Subcutaneous abdominal adipose tissue (tissue), 5 donors: Measurements from ENCODE around the gene SNX1.
"Not testable (repeated sequence)": the region's sequence is repeated elsewhere in the genome, so short reads cannot be mapped to it uniquely, and the experiment has no call there.

Experiments used
- H3K27ac ChIP-seq: one replicate; pipeline ENCODE4 v1.7.0; 2013; ENCODE audit warnings: low read depth, mild to moderate bottlenecking, inconsistent platforms, low read length, moderate library complexity
- H3K27me3 ChIP-seq, 5 donors: one replicate each; pipeline ENCODE4 v1.7.0; 2013; ENCODE audit warnings: low read length in 5 of 5, inconsistent platforms in 1 of 5; ENCODE audit not compliant: control insufficient read depth in 5 of 5, insufficient read depth in 4 of 5
- H3K36me3 ChIP-seq, 5 donors: one replicate each; pipeline ENCODE4 v1.7.0; 2013; ENCODE audit warnings: low read length in 5 of 5; ENCODE audit not compliant: control insufficient read depth in 5 of 5, insufficient read depth in 5 of 5
- H3K4me1 ChIP-seq, 5 donors: one replicate each; pipeline ENCODE4 v1.7.0; 2013; ENCODE audit warnings: low read length in 5 of 5, mild to moderate bottlenecking in 3 of 5, moderate library complexity in 1 of 5; ENCODE audit not compliant: control insufficient read depth in 5 of 5, insufficient read depth in 5 of 5
- H3K4me3 ChIP-seq, 5 donors: one replicate each; pipeline ENCODE4 v1.7.0; 2013; ENCODE audit warnings: low read length in 5 of 5, low read depth in 1 of 5
- H3K9ac ChIP-seq, 5 donors: one replicate each; pipeline ENCODE4 v1.7.0; 2013; ENCODE audit warnings: low read length in 5 of 5, mild to moderate bottlenecking in 4 of 5, moderate library complexity in 3 of 5
- H3K9me3 ChIP-seq, 5 donors: one replicate each; pipeline ENCODE4 v1.7.0; 2013; ENCODE audit warnings: low read length in 5 of 5; ENCODE audit not compliant: control insufficient read depth in 5 of 5
- donor health status: healthy.
- donor health status: healthy.
- donor health status: healthy.
- donor health status: healthy.
- donor health status: healthy.

Gene SNX1

DNA sequence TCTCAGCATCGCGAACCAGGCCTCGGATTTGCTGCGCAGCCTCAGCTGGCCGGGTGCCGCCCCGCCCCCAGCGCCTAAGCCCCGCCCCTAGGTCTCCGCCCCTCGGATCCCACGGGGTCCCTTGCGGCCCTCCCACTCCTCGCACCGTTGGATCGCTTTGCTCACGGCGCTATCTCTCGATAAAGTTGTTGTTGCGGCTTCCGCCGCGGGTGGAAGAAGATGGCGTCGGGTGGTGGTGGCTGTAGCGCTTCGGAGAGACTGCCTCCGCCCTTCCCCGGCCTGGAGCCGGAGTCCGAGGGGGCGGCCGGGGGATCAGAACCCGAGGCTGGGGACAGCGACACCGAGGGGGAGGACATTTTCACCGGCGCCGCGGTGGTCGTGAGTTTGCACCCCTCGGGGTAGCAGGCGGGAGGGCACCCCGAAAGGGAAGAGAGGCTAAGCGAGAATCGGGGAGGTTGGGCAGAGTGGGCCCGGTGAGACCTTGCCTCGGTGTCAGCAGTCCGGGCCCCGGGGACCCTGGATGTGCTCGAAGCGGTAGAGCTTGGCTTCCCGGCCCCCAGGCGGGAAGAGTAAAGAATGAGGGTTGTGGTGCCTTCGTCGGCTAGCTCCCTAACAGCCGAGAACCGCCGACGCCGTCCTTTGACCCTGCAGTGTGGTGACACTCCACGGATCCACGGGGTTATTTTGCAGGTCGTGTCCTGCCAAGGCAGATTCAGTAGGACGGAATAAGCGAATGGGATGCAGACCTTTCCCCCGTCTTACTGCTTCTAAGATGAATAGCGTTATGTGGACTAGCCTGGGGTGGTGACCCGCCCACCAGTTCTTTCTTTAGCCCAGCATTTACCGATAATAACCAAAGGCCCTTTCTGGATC is at the start of gene SNX1:
Gene SNX1, plus strand, starts transcription at position 188 of the 873 bp plus-strand sequence. Its CDS starts 32 bp downstream, at position 220.
- Histone ChIP-seq H3K4me1 (peaks cover 3 to 71% (median 53%) of the 10 kb centered on the region in 5 donors), H3K27ac (peak within 1 kb of the TSS; percentile 86), H3K9me3 (no peaks in the 10 kb centered on the region), H3K36me3 (no peaks in the 10 kb centered on the region), H3K9ac (peak within 1 kb of the TSS; percentile 73 to 97 (median 93)), H3K27me3 (no peaks in the 10 kb centered on the region), H3K4me3 (peak within 1 kb of the TSS; percentile 78 to 99 (median 96))

DNA sequence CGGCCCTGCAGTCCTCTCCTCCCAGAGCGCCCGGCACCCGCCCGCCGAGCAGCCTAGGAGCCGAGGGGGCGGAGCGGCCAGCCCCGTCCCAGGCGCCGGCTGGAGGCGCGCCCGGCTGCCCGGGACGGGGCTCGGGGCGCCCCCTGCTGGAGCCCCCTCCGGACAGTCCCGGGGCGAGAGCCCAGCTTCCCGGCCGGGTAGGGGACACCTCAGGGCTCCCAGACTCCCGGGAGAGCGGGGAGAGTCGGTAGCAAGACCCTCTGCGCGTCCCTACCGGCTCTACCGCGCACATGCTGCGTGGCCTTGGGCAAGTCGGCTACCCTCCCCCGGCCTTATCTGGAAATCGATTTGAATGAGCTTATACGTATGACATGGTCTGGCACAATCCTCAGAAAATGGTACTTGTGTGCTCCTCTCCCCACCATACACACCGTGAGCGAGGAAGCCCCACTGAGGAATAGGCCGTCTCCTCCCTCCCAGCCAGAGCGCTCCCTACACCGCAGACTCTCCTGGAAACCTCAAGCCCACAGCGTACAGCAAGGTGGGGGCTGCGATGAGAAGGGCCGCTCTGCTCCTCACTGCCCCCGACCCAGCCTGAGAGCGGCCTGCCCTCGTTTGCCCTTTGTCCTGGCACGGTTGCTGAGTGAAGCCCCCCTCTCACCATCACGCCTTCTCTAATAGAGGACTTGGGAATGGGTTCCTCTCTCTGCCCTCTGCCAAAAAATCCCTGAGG is 49.2 kb upstream of the SNX1 start, which contains the start of gene DAPK2:
Gene DAPK2, minus strand, starts transcription at position 65 of the 733 bp plus-strand sequence. CDS start 6,224 bp downstream, outside the sequence.
- peaks cover 3 to 73% (median 64%) of the 10 kb centered on the region in 5 donors for H3K4me1 ChIP-seq
- peak within 1 kb of the TSS; percentile 66 to 78 (median 73) for H3K9ac ChIP-seq
- no peaks in the 10 kb centered on the region for H3K36me3 ChIP-seq
- no peaks in the 10 kb centered on the region for H3K27me3 ChIP-seq
- H3K27ac ChIP-seq: peak within 1 kb of the TSS; percentile 84
- no peaks in the 10 kb centered on the region for H3K9me3 ChIP-seq
- H3K4me3 ChIP-seq: peak within 1 kb of the TSS; percentile 72 to 78 (median 73)

GRCh38 chr15:64048781-64049460 is 46.9 kb upstream of the SNX1 start:
- Histone ChIP-seq H3K9ac (no peak overlapping the region), H3K36me3 (no peaks in the 10 kb centered on the region), H3K4me3 (no peak overlapping the region), H3K4me1 (peaks cover 3 to 66% (median 54%) of the 10 kb centered on the region in 5 donors), H3K27me3 (no peaks in the 10 kb centered on the region), H3K9me3 (no peaks in the 10 kb centered on the region), H3K27ac (peak overlapping the region; percentile 65)

DNA sequence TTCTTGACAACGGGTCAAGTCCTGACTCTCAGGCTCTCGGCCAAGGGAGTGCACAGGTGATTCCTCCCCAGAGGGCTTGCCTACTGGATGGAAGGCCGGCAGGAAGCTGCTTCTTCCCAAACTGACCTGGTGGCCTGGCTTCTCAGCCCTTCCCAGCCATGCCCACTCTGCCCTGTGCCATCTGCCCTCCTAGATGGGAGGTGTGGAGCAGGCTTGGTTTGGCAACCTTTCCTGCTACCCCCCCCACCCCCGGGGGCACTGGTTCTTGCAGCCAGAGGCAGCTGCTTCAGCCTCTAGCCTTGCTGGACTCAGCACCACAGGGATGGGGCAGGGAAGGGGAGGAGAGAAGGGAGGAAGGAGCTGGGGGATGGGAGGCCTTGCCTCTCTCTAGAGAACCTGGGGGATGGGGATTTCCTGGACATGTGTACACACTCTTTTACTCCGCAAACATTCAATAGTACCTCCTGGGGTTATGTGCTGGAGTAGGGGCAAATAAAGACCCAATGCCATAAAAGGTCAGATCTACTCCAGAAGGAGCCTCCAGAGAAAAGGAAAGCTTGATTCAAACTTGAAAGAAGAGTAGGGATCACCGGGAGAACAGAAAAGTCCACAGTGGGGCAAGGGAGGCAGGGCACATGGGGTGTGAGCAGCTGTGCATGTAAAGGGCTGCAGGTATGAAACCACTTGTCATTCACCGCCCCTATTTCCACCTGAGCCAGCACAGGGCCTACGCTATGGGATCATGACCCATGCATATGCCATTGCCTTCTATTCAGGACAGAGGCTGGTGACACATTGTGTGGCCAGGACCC is 45.3 kb upstream of the SNX1 start:
- Histone ChIP-seq H3K27me3 (no peaks in the 10 kb centered on the region), H3K9me3 (no peaks in the 10 kb centered on the region), H3K27ac (peak overlapping the region; percentile 65), H3K36me3 (no peaks in the 10 kb centered on the region), H3K9ac (peak overlapping the region in 1 of 5 donors; percentile 59), H3K4me3 (no peak overlapping the region), H3K4me1 (peaks cover 3 to 50% (median 40%) of the 10 kb centered on the region in 5 donors)

GRCh38 chr15:64051093-64051402 is 44.7 kb upstream of the SNX1 start:
- Histone ChIP-seq H3K9ac (peak overlapping the region in 1 of 5 donors; percentile 59), H3K27ac (peak overlapping the region; percentile 65), H3K4me3 (no peak overlapping the region), H3K27me3 (no peaks in the 10 kb centered on the region), H3K9me3 (no peaks in the 10 kb centered on the region), H3K36me3 (no peaks in the 10 kb centered on the region), H3K4me1 (peaks cover 3 to 46% (median 39%) of the 10 kb centered on the region in 5 donors)

DNA sequence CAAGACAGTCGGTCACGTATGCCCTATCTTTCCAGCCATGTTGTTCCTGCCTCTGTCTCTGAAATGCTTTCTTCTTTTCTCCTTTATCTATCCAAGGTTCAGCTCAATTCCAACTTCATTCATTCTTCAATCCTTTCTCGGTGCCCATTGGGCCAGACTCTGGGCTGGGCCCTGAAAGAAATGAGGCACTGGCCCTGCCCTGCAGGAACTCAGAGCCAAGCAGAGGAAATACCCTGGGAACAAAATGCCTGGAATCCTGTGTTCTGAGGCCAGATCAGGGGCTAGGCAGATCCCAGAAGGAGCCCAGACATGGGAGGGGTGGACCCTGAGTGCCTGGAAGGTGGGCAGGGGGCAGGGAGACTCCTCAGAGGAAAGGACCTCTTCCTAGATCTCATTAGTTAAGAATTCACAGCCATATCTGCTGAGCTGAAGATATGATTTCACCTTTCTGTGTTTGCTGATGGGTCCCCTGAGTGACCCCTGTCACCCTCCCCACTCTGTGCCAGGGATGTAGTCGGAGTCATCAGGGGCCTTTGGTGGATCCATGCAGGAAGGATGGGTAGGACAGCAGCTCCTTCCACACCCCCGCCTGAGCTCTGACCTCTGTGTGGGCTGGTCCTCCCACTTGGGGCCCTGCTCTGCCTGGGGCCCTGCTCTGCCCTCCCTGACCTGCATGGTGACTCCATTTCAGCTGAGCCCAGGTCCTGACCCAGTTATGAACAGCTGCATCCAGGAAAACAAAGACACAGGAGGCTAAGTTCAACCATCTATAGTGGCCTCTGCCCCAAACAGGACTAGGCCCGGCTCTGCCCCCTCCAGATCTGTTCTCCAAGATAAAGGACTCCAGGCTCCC is 44.1 kb upstream of the SNX1 start:
- H3K4me1 ChIP-seq: peaks cover 3 to 44% (median 37%) of the 10 kb centered on the region in 5 donors
- no peaks in the 10 kb centered on the region for H3K27me3 ChIP-seq
- no peak overlapping the region for H3K4me3 ChIP-seq
- H3K27ac ChIP-seq: peak overlapping the region; percentile 65
- no peaks in the 10 kb centered on the region for H3K36me3 ChIP-seq
- H3K9me3 ChIP-seq: no peaks in the 10 kb centered on the region
- H3K9ac ChIP-seq: peak overlapping the region in 1 of 5 donors; percentile 19

- no peaks in the 10 kb centered on the region for H3K9me3 ChIP-seq
- H3K27me3 ChIP-seq: no peaks in the 10 kb centered on the region
- H3K4me1 ChIP-seq: peaks cover 3 to 32% (median 27%) of the 10 kb centered on the region in 5 donors
- H3K4me3 ChIP-seq: no peak overlapping the region
- H3K36me3 ChIP-seq: no peaks in the 10 kb centered on the region
- no peak overlapping the region for H3K27ac ChIP-seq
- no peak overlapping the region for H3K9ac ChIP-seq
These were observed 42.8 kb upstream of the SNX1 start for GRCh38 chr15:64052925-64053491.

GRCh38 chr15:64053674-64054073 is 42.1 kb upstream of the SNX1 start:
- not testable (repeated sequence) for H3K9ac ChIP-seq, H3K9me3 ChIP-seq, H3K27ac ChIP-seq, H3K27me3 ChIP-seq, H3K36me3 ChIP-seq, H3K4me3 ChIP-seq
- H3K4me1 ChIP-seq: peaks cover 3 to 28% (median 22%) of the 10 kb centered on the region in 5 donors
